HCT116 (cell line): ENCODE data around the gene BRICD5. TPM values are rescaled to one million over a fixed set of nuclear protein-coding genes. Genes with fewer than 3 reads are reported as not detected.

Experiments
- ATAC-seq: fragments of 200-7000 bp; cut with Tn5 transposase; 2 replicates; pipeline ENCODE4 v1.9.1; 2020; ENCODE audit warnings: mild to moderate bottlenecking, moderate library complexity
- BruUV-seq: library from RNA; stranded (reverse); fragments of 400-500 nt; replicated peaks from 2 replicates; lab custom pipeline; 2021; lab: Mats Ljungman, UMichigan
- CTCF ChIA-PET: fragments of 300-600 bp; sonication (Branson Sonifier 250); formaldehyde crosslinking; loops from one replicate; lab custom pipeline; 2021; ENCODE audit warnings: antibody characterized with exemption; lab: Charles Lee
- POLR2A ChIA-PET: fragments of 300-600, 350-600 bp; sonication (Branson Sonifier 250); formaldehyde crosslinking; loops from one replicate; lab custom pipeline; 2021; ENCODE audit warnings: antibody characterized with exemption; lab: Charles Lee
- RAD21 ChIA-PET, 2 experiments: fragments of 300-600 bp; sonication (Branson Sonifier 250); formaldehyde crosslinking; loops; one replicate each; lab custom pipeline; 2023; ENCODE audit warnings: low total read pairs in 2 of 2; ENCODE audit not compliant: uncharacterized antibody in 2 of 2, unreplicated experiment in 2 of 2, low non-redundant PET in 1 of 2; lab: Charles Lee
- DNase-seq: peaks from one replicate; pipeline ENCODE4 v3.0.0-alpha.2; 2010; ENCODE audit warnings: low read depth, low spot score
- H2AFZ ChIP-seq: fragments of 200-600 bp; shearing (Covaris generic), sonication (generic); 2 replicates; pipeline ENCODE4 v1.6.1; 2017; ENCODE audit warnings: low read depth, mixed run types, mixed read lengths, antibody characterized with exemption, low read length; ENCODE audit not compliant: poor library complexity, severe bottlenecking
- H3K27ac ChIP-seq: 2 replicates; pipeline ENCODE4 v1.5.1; 2012; ENCODE audit warnings: low read depth, low read length
- H3K27me3 ChIP-seq: fragments of 200-600 bp; sonication (generic); 2 replicates; pipeline ENCODE4 v1.6.1; 2016; ENCODE audit warnings: mixed run types, low read length, mixed read lengths; ENCODE audit not compliant: insufficient read depth
- H3K36me3 ChIP-seq, 2 experiments: fragments of 200-500 bp in 1 of 2; fragments of 200-600 bp in 1 of 2; sonication (Bioruptor generic) in 1 of 2; sonication (generic) in 1 of 2; 2 replicates each; pipeline versions ENCODE4 v1.5.1 to v1.6.1; 2014 to 2016; ENCODE audit warnings: low read length in 2 of 2, inconsistent platforms in 1 of 2, mixed read lengths in 1 of 2, mixed run types in 1 of 2; ENCODE audit not compliant: insufficient read depth in 2 of 2, control insufficient read depth in 1 of 2
- H3K4me1 ChIP-seq, 2 experiments: fragments of 200-600 bp in 1 of 2; sonication (generic) in 1 of 2; 2 replicates each; pipeline versions ENCODE4 v1.5.1 to v1.6.1; 2012 to 2017; ENCODE audit warnings: low read length in 2 of 2, inconsistent platforms in 1 of 2, mild to moderate bottlenecking in 1 of 2, mixed read lengths in 1 of 2, mixed run types in 1 of 2, moderate library complexity in 1 of 2; ENCODE audit not compliant: insufficient read depth in 2 of 2, control insufficient read depth in 1 of 2
- H3K4me2 ChIP-seq: fragments of 200-600 bp; sonication (generic); 2 replicates; pipeline ENCODE4 v1.6.1; 2017; ENCODE audit warnings: mixed run types, low read length, mixed read lengths
- H3K4me3 ChIP-seq, 2 experiments: fragments of 200-600 bp in 1 of 2; sonication (generic) in 1 of 2; replicated peaks in 1 of 2; 2 replicates each; pipeline ENCODE4 v1.5.1; 2011 to 2016; ENCODE audit warnings: low read length in 2 of 2, control low read depth in 1 of 2, low read depth in 1 of 2, mild to moderate bottlenecking in 1 of 2, mixed read lengths in 1 of 2, mixed run types in 1 of 2
- H3K79me2 ChIP-seq: fragments of 200-600 bp; sonication (generic); 2 replicates; pipeline ENCODE4 v1.6.1; 2017; ENCODE audit warnings: mild to moderate bottlenecking, mixed run types, low read length, moderate library complexity, mixed read lengths; ENCODE audit not compliant: insufficient read depth
- H3K9ac ChIP-seq: fragments of 200-600 bp; sonication (generic); 2 replicates; pipeline ENCODE4 v1.6.1; 2016; ENCODE audit warnings: low read length, mixed read lengths
- H3K9me2 ChIP-seq: fragments of 200-600 bp; sonication (generic), shearing (Covaris generic); 2 replicates; pipeline ENCODE4 v1.6.1; 2017; ENCODE audit warnings: mixed run types, mild to moderate bottlenecking, moderate library complexity; ENCODE audit not compliant: insufficient read depth
- H3K9me3 ChIP-seq, 2 experiments: fragments of 200-500 bp in 1 of 2; fragments of 200-600 bp in 1 of 2; sonication (Bioruptor generic) in 1 of 2; sonication (generic) in 1 of 2; 2 replicates each; pipeline ENCODE4 v1.6.1; 2014 to 2017; ENCODE audit warnings: low read length in 2 of 2, mixed read lengths in 2 of 2, inconsistent platforms in 1 of 2, low read depth in 1 of 2, mild to moderate bottlenecking in 1 of 2, mixed run types in 1 of 2, moderate library complexity in 1 of 2; ENCODE audit not compliant: control insufficient read depth in 1 of 2, insufficient read depth in 1 of 2
- H4K20me1 ChIP-seq: fragments of 200-600 bp; sonication (generic), shearing (Covaris generic); 2 replicates; pipeline ENCODE4 v1.6.1; 2017; ENCODE audit warnings: mixed run types, mild to moderate bottlenecking, moderate library complexity; ENCODE audit not compliant: insufficient read depth
- EGR1 ChIP-seq: IDR thresholded peaks from 2 replicates; pipeline ENCODE4 v1.6.1; 2012; ENCODE audit warnings: low read depth
- POLR2AphosphoS5 ChIP-seq: IDR thresholded peaks from 2 replicates; pipeline ENCODE4 v1.6.1; 2011; ENCODE audit warnings: mild to moderate bottlenecking, low read depth, low read length, moderate library complexity
- SIN3A ChIP-seq: IDR thresholded peaks from 2 replicates; pipeline ENCODE4 v1.6.1; 2012; ENCODE audit warnings: low read depth
- intact Hi-C: fragments of 100-400 bp; cut with micrococcal nuclease; formaldehyde crosslinking; loops from 2 replicates; pipeline ENCODE4 v1.10.0; 2022
- total RNA-seq: library from RNA; stranded (reverse); gene quantifications from one replicate; pipeline ENCODE4 v1.2.1, GENCODE V29; 2021; ENCODE audit not compliant: unreplicated experiment
- TF ChIP-seq, protein P1 (sequence below): IDR thresholded peaks from 2 replicates; pipeline ENCODE4 v1.6.1; 2012
- TF ChIP-seq, protein P2 (sequence below): IDR thresholded peaks from 2 replicates; pipeline ENCODE4 v1.6.1; 2012; ENCODE audit warnings: low read depth

The BRICD5 gene
- total RNA-seq, 1 experiment from 2014 or later, result 9.8 TPM

DNA sequence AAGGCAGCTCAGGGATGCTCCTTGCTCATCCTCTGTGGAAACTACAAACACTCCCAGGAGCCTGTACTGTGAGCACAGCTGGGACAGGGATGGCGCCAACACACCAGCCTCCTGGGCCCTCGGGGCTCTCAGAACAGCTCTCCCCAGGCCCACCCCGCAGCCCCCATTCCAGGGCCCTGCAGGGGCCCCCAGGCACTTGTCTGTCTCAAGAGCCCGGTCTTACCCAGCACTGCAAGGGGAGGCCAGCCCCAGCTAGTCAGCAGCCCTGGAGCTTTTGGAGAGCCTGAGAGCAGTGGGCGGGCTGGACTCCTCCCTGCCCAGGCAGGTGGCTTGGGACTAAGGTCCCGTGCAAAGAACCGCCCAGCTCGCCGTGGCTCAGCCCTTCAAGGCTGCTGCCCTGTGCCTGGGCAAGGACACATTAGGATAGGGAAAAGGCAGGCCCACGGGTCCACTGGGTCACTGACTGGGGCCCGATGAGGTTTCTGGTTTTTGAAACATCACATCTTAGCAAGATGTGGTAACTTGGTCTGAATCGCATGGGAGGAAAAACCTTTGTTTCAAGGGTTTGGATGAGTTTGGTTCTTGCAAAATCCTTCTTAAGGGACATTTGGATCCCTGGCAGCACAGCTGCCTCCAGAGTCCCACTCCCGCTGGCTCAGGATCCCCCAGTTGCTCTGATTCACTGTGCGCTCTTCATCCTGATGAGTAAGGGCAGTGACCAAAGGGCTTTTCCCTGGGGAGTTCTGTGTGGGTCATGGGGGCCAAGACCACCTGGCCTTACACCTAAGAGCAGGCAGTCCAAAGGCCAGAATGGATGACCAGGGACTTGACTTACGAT, 28.4 kb upstream of the BRICD5 start:
- ChIA-PET RAD21 (interaction anchor here in 1 of 2 experiments (0.8 kb wide), 1 partner anchor 44 kb away, joined by 3 read pairs; no protein-coding TSS in a partner anchor), POLR2A (interaction anchor here (1.2 to 1.5 kb wide), 2 partner anchors 12 to 13 kb away, joined by 6 to 8 read pairs; partner anchors contain the start of gene ECI1), CTCF (no interaction called here)
- no TSS peak for BruUV-seq
- Histone ChIP-seq H3K36me3 (peaks cover 10 to 19% of the 10 kb centered on the region in 2 experiments; a peak in 3 of 4 replicates), H2AFZ (no peak overlapping the region), H3K27ac (peak overlapping the region; percentile 4; the same call in 1 of the 2 replicates), H3K9me2 (no peaks in the 10 kb centered on the region), H4K20me1 (no peaks in the 10 kb centered on the region), H3K9ac (no peak overlapping the region), H3K27me3 (no peaks in the 10 kb centered on the region), H3K79me2 (peaks cover 10% of the 10 kb centered on the region; the same call in 1 of the 2 replicates), H3K4me2 (no peak overlapping the region), H3K4me3 (no peak overlapping the region), H3K4me1 (peaks cover 0 to 14% of the 10 kb centered on the region in 2 experiments; a peak in 3 of 4 replicates), H3K9me3 (no peaks in the 10 kb centered on the region)
- DNase-seq (no peak), ATAC-seq (peak; percentile 46)
- intact Hi-C loops, result no loop called here
- TF ChIP-seq POLR2AphosphoS5 (peak; percentile 14; the same call in 1 of the 2 replicates), SIN3A (peak; percentile 44; the same call in 1 of the 2 replicates), EGR1 (0 out of 2 replicates have a peak, but pooled peaks have one; percentile 32)
- TF ChIP-seq, protein P1, sequence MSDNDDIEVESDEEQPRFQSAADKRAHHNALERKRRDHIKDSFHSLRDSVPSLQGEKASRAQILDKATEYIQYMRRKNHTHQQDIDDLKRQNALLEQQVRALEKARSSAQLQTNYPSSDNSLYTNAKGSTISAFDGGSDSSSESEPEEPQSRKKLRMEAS, result 0 out of 2 replicates have a peak, but pooled peaks have one; percentile 11
- TF ChIP-seq, protein P2, sequence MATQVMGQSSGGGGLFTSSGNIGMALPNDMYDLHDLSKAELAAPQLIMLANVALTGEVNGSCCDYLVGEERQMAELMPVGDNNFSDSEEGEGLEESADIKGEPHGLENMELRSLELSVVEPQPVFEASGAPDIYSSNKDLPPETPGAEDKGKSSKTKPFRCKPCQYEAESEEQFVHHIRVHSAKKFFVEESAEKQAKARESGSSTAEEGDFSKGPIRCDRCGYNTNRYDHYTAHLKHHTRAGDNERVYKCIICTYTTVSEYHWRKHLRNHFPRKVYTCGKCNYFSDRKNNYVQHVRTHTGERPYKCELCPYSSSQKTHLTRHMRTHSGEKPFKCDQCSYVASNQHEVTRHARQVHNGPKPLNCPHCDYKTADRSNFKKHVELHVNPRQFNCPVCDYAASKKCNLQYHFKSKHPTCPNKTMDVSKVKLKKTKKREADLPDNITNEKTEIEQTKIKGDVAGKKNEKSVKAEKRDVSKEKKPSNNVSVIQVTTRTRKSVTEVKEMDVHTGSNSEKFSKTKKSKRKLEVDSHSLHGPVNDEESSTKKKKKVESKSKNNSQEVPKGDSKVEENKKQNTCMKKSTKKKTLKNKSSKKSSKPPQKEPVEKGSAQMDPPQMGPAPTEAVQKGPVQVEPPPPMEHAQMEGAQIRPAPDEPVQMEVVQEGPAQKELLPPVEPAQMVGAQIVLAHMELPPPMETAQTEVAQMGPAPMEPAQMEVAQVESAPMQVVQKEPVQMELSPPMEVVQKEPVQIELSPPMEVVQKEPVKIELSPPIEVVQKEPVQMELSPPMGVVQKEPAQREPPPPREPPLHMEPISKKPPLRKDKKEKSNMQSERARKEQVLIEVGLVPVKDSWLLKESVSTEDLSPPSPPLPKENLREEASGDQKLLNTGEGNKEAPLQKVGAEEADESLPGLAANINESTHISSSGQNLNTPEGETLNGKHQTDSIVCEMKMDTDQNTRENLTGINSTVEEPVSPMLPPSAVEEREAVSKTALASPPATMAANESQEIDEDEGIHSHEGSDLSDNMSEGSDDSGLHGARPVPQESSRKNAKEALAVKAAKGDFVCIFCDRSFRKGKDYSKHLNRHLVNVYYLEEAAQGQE, result no peak
